Ascending aorta (tissue), 2 donors: ENCODE measurements around the gene SORBS2. TPM values are rescaled to one million over a fixed set of nuclear protein-coding genes. Genes with fewer than 3 reads are reported as not detected.

Source experiments
- DNase-seq, 2 donors: peaks; one replicate each; pipeline ENCODE4 v3.0.0-alpha.2; 2019; ENCODE audit warnings: low spot score in 2 of 2
- H3K27ac ChIP-seq, 2 donors: fragments of 200-600 bp; sonication (generic); one replicate each; pipeline ENCODE4 v1.5.1; 2016 to 2017; ENCODE audit warnings: mild to moderate bottlenecking in 1 of 2
- H3K27me3 ChIP-seq: fragments of 200-600 bp; sonication (generic); one replicate; pipeline ENCODE4 v1.5.1; 2017
- H3K36me3 ChIP-seq, 2 donors: fragments of 200-600 bp; sonication (generic); one replicate each; pipeline ENCODE4 v1.5.1; 2016
- H3K4me1 ChIP-seq, 2 donors: fragments of 200-600 bp; sonication (generic); one replicate each; pipeline ENCODE4 v1.5.1; 2016 to 2017; ENCODE audit warnings: mild to moderate bottlenecking in 1 of 2
- H3K4me3 ChIP-seq, 2 donors: fragments of 200-600 bp; sonication (generic); one replicate each; pipeline ENCODE4 v1.5.1; 2016 to 2017; ENCODE audit warnings: mild to moderate bottlenecking in 1 of 2
- H3K9me3 ChIP-seq, 2 donors: fragments of 200-600 bp; sonication (generic); one replicate each; pipeline ENCODE4 v1.5.1; 2016
- intact Hi-C: fragments of 100-400 bp; cut with DNase I; formaldehyde crosslinking; loops from one replicate; pipeline ENCODE4 v1.15.1; 2023
- total RNA-seq: library from RNA; depleted of rRNA; stranded (reverse); fragments of >200 nt; gene quantifications from one replicate; pipeline ENCODE4 v1.1.0, GENCODE V29; 2016
- TF ChIP-seq, protein P1 (sequence below), 3 experiments: fragments of 200-600 bp in 2 of 3; fragments of 450-650 bp in 1 of 3; sonication (generic) in 2 of 3; IDR thresholded peaks; one replicate each; pipeline ENCODE4 v1.5.1; 2016 to 2019; ENCODE audit warnings: antibody characterized with exemption in 3 of 3, mild to moderate bottlenecking in 1 of 3, moderate library complexity in 1 of 3

SORBS2 gene
- total RNA-seq, 1 donor from 2014 or later: 246 TPM

DNA sequence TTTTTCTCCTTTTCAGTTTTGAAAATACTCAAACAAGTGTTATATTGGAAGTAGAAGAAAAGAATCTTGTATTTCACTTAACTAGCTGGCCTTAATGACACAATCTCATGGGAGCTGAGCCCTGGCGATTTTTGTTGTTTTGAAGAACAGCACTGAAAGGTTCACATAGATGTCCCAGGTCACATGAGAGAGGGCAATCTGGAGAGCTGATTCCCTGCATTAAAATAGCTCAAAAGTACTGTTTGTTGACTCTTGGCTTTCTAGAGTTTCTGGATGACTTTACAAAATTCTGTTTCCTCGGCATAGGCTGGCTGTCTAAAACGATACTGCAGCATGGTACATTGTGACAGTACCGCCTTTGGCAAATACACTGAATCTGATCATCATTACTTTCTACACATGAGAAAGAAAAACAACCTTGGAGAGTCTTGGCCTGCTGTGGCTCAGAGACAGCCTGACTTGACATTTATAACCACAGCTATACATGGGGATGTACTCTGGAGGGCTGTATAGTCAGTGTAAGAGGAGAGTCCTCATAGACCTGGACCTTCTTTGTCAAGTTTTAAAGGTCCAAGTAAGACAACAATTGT lies 156.9 kb downstream of the SORBS2 start:
- TF ChIP-seq, protein P1, sequence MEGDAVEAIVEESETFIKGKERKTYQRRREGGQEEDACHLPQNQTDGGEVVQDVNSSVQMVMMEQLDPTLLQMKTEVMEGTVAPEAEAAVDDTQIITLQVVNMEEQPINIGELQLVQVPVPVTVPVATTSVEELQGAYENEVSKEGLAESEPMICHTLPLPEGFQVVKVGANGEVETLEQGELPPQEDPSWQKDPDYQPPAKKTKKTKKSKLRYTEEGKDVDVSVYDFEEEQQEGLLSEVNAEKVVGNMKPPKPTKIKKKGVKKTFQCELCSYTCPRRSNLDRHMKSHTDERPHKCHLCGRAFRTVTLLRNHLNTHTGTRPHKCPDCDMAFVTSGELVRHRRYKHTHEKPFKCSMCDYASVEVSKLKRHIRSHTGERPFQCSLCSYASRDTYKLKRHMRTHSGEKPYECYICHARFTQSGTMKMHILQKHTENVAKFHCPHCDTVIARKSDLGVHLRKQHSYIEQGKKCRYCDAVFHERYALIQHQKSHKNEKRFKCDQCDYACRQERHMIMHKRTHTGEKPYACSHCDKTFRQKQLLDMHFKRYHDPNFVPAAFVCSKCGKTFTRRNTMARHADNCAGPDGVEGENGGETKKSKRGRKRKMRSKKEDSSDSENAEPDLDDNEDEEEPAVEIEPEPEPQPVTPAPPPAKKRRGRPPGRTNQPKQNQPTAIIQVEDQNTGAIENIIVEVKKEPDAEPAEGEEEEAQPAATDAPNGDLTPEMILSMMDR (IDR thresholded peaks at IDR 0.05): no peak
- Histone ChIP-seq H3K4me3 (peak overlapping the region; percentile 43 to 72), H3K4me1 (peaks cover 0 to 6% of the 10 kb centered on the region in 2 donors), H3K27ac (peak overlapping the region; percentile 69 to 77), H3K27me3 (no peaks in the 10 kb centered on the region), H3K36me3 (peaks cover 13 to 16% of the 10 kb centered on the region in 2 donors), H3K9me3 (no peaks in the 10 kb centered on the region)
- intact Hi-C loops: loop anchor here (2.0 to 10.0 kb wide), 4 partner anchors 62 to 490 kb away; no protein-coding TSS in a partner anchor
- DNase-seq: no peak

- no peaks in the 10 kb centered on the region for H3K9me3 ChIP-seq
- peaks cover 0 to 6% of the 10 kb centered on the region in 2 donors for H3K4me1 ChIP-seq
- no peaks in the 10 kb centered on the region for H3K27me3 ChIP-seq
- no peak for DNase-seq
- TF ChIP-seq, protein P1 (IDR thresholded peaks at IDR 0.05): no peak
- intact Hi-C loops: loop anchor here (2.0 to 10.0 kb wide), 2 partner anchors 84 to 490 kb away; no protein-coding TSS in a partner anchor
- peak overlapping the region; percentile 69 to 77 for H3K27ac ChIP-seq
- peak overlapping the region; percentile 43 to 72 for H3K4me3 ChIP-seq
- peaks cover 17 to 18% of the 10 kb centered on the region in 2 donors for H3K36me3 ChIP-seq
These were observed 157.7 kb downstream of the SORBS2 start for GRCh38 chr4:185654311-185654710.

GRCh38 chr4:185651851-185652250 lies 160.1 kb downstream of the SORBS2 start:
- DNase-seq: no peak
- TF ChIP-seq, protein P1 (IDR thresholded peaks at IDR 0.05): no peak
- H3K36me3 ChIP-seq: peaks cover 38 to 41% of the 10 kb centered on the region in 2 donors
- H3K27me3 ChIP-seq: no peaks in the 10 kb centered on the region
- intact Hi-C loops: loop anchor here (10.0 kb wide), 1 partner anchor 493 kb away; no protein-coding TSS in a partner anchor
- H3K27ac ChIP-seq: peak overlapping the region; percentile 28 to 53
- peak overlapping the region in 1 of 2 donors; percentile 12 for H3K4me3 ChIP-seq
- H3K4me1 ChIP-seq: no peaks in the 10 kb centered on the region
- H3K9me3 ChIP-seq: no peaks in the 10 kb centered on the region

GRCh38 chr4:185651137-185651677 lies 160.8 kb downstream of the SORBS2 start:
- TF ChIP-seq, protein P1 (IDR thresholded peaks at IDR 0.05): no peak
- peak overlapping the region in 1 of 2 donors; percentile 53 for H3K27ac ChIP-seq
- H3K36me3 ChIP-seq: peaks cover 43 to 46% of the 10 kb centered on the region in 2 donors
- H3K4me3 ChIP-seq: peak overlapping the region in 1 of 2 donors; percentile 12
- H3K4me1 ChIP-seq: no peaks in the 10 kb centered on the region
- intact Hi-C loops: loop anchor here (10.0 kb wide), 1 partner anchor 494 kb away; no protein-coding TSS in a partner anchor
- H3K9me3 ChIP-seq: no peaks in the 10 kb centered on the region
- H3K27me3 ChIP-seq: no peaks in the 10 kb centered on the region
- no peak for DNase-seq

DNA sequence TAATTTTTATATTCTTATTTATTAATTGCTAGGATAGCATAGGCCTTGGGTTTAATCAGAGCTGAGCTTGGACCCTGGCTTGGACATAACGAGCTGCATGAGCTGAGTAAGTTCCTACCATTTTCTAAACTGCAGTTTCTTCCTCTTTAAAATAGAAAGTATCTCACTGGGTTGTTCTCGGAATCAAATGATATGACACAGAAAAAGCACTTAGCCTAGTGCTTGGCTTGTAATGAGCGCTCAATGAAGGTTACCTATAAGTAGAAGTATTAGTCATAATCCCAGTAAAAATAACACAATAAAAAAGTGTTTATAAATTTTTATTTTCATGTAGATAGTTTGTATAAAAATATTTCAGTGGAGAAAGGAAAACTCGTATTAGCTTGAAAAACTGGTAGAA lies 163.4 kb downstream of the SORBS2 start:
- no peaks in the 10 kb centered on the region for H3K4me1 ChIP-seq
- intact Hi-C loops: no loop called here
- H3K4me3 ChIP-seq: no peak overlapping the region
- TF ChIP-seq, protein P1 (IDR thresholded peaks at IDR 0.05): no peak
- H3K9me3 ChIP-seq: no peaks in the 10 kb centered on the region
- peaks cover 65 to 71% of the 10 kb centered on the region in 2 donors for H3K36me3 ChIP-seq
- DNase-seq: no peak
- no peaks in the 10 kb centered on the region for H3K27me3 ChIP-seq
- peak overlapping the region in 1 of 2 donors; percentile 23 for H3K27ac ChIP-seq
